Activated CD4-positive, CD25-positive, alpha-beta regulatory T cell (primary cell): ENCODE measurements around the gene TMEM176B.
"Not testable (repeated sequence)": the region's sequence is repeated elsewhere in the genome, so short reads cannot be mapped to it uniquely, and the experiment has no call there.

Source experiments
- DNase-seq, 4 experiments: peaks; one replicate each; lab custom pipeline; 2025; lab: John Stamatoyannopoulos, UW

The TMEM176B gene

GRCh38 chr7:150790416-150791075 is 9.6 kb downstream of the TMEM176B start:
- no peak for DNase-seq

DNA sequence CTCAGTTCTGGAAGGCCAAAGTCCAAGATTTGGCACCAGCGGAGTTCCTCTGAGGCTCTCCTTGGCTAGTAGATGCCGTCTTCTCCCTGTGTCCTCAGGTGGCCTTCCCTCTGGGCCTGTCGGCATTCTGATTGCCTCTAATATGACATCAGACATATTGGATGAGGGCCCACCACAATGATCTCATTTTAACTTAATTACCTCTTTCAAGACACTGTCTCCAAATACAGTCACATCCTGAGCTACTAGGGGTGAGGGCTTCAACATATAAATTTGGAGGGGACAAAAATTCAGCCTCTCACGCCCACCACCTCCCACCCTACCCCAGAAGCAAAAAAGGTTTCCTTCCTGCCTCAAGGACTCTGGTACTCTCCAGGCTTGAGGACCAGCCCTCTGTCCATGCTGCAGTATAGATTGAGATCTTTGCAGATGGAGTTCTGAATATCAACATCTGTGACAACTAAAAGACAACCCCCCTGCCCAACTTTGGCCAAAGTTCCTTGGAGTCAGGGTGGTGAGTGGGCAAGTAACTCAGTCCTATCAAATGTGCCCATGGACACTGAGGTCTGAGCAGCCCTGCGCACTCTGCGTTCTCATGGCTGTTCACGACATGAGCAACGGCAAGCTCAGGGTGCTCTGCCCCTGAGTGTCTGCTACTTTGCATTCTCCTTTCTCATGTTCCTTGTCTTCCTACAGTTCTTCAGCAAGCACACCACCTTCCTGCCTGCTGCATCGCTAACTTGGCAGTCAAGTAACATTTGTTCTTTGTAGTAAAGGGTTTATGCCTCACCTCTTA is 11.5 kb downstream of the TMEM176B start:
- no peak for DNase-seq

GRCh38 chr7:150787321-150788281 is 12.6 kb downstream of the TMEM176B start:
- no peak for DNase-seq

DNA sequence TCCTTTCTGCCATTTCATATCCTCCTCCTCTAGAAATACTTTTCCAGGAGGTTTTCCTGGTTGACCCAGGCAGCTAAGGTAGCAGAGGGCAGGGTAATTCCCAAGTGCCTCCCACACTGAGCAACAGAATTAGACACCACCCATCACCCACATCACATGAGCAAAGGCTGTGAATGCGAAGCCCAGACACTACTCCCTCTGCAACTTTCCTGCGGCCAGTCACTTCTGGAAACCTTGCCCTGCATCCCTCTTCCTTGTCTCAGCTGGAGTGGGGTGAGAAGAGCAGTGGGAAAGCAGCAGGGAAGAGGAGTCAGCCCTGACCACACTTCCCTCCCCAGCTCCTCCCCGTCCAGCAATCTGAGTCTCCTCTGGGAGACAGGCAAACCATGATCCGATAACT is 15.2 kb downstream of the TMEM176B start:
- no peak for DNase-seq

- no peak for DNase-seq
Observed at GRCh38 chr7:150784120-150784736, 15.9 kb downstream of the TMEM176B start.

GRCh38 chr7:150781961-150782360 is 18.2 kb downstream of the TMEM176B start:
- DNase-seq: no peak

- DNase-seq: no peak
Observed at GRCh38 chr7:150781103-150781502, 19.1 kb downstream of the TMEM176B start.

DNA sequence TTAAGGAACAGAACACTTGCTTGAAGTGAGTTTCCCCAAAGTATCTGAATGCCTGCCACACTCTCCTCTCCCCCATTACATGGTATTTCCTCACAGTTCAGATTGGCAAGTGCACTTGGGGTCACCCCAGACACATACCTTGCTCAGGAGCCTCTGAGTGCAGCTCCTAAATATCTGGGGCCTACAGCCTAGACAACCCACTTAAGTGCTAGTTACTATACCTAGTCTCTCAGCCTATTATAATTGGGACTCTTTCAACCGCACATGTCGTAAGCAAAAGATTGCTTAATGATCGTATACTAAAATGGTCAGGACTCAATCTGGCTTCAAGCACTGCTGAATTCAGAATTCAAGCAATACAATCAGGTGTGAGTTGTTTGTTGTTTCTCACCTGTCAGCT is 19.9 kb downstream of the TMEM176B start:
- no peak for DNase-seq

DNA sequence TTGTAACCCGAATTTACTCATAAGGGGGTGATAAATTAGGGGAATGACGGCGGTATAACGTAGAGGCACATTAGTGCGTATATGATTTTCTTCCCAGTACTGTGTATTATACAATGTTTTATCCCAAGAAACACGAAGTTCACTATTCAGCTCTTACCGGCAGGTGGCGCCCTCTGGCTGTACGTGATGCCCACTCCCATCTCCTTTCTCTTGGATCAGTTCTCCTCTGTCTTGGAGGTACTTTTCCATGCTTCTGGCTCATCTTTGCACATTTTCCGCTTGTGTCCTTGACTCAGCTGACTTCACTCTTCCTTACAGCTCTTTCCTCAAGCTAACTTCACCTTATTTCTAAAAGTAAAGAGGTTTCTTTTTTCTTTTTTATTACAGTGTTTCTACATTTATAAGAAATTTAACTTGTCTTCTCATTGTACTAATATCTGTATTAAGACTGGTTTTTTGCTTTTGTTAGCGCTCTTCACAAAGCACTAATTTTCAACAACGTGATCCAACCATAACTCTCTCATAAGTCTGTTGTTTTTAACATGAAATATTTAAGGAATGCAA is 21.3 kb downstream of the TMEM176B start:
- peak; percentile 34 to 66 (median 52) for DNase-seq

DNA sequence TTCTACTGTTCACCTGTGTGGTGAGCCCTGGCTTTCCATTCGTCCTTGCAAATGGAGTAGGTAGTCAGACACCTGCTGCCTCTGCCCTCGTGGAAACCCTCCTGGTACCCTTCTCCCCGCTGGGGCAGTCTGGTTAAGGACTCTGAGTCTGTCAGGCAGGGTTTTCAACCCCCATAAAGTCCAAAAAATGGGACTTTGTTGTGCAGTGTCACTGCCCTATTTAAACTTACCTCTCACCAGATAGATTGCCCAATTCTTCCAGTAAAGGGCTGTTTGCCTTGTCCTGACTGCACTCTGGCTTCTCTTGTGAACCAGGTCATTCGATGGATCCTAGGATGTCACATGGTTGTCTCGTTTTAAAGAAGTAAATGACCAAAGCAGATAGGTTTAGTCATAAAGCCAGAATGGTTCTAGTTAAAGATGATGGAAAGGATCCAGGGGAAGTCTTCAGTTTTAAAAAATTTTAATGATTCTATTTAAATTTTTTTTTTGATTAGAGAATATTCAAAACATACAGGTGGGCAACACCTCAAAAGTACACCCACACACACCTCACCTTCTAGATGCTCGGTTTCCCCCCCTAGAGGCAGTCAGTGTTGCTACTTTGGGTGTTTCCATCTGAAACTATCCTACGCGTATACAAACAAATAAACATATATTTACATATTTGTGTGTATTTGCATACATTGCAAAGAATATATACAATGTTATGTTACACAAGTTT is 22.0 kb downstream of the TMEM176B start:
- DNase-seq: no peak

- DNase-seq: not testable (repeated sequence)
Observed at GRCh38 chr7:150774131-150774530, 26.0 kb downstream of the TMEM176B start.

DNA sequence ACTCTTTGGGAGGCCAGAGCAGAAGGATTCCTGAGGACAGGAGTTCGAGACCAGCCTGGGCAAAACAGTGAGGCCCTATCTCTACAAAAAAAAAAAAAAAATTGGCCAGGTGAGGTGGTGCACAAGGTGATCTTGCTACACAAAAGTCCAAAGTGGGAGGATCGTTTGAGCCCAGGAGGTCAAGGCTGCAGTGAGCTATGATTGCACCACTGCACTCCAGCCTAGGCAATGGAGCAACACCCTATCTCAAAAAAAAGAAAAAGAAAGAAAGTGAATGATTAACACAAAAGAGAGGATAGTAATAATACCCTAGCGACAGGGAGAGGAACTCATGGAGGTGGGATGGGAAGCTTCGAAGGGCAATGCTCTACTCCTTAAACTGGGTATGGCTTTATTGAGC is 30.4 kb downstream of the TMEM176B start:
- no peak for DNase-seq

GRCh38 chr7:150766334-150766709 is 33.8 kb downstream of the TMEM176B start:
- no peak for DNase-seq

- DNase-seq: no peak
Observed at GRCh38 chr7:150759479-150759878, 40.7 kb downstream of the TMEM176B start.

GRCh38 chr7:150756858-150757257 is 43.3 kb downstream of the TMEM176B start:
- DNase-seq: no peak

GRCh38 chr7:150756166-150756565 is 44.0 kb downstream of the TMEM176B start:
- no peak for DNase-seq

GRCh38 chr7:150755473-150756099 is 44.6 kb downstream of the TMEM176B start:
- DNase-seq: peak in 2 of 4 experiments; percentile 43 to 46

DNA sequence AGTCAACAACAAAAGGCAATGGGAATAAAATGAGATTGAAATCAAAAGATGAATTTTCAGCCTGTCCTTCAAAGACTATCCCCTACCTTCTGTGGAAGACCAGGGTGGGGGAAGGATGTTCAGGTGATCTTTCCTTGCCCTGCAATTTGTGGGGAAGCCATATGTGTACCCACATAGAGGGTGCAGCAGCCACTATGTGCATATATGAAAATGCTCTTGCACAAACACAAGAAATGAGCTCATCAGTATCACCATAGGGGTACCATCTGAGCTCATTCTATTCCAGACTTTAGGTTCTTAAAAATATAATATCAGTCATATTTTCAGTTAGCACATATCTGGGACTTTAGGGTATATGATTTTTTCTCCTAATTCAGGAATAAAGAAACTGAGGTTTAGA is 45.2 kb downstream of the TMEM176B start:
- DNase-seq: no peak

DNA sequence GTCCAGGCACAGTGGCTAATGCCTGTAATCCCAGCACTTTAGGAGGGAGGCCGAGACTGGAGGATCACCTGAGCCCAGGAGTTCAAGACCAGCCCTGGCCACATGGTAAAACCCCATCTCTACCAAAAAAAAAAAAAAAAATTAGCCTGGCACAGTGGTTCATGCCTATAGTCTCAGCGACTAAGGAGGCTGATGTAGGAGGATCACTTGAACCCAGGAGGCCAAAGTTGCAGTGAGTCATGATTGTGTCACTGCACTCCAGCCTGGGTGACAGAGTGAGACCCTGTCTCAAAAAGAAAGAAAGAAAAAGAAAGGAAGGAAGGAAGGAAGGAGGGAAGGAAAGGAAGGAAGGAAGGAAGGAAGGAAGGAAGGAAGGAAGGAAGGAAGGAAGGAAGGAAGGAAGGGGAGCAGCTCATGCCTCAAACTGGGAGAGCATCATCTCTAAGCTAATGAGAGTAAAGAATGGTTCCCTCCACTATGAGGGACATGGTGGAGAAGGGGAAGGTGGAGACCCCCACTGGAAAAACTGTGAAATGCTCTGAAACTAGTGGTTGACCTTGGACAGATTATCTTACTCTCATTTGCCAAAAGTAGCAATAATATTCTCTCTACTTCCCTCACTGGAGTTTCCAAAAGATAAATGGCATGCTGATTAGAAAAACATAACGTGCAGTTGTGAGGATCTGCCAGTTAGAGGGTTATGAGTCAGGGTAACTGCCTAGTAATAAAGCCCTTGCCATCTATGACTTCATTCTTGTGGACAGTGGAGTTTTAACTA is 46.1 kb downstream of the TMEM176B start:
- no peak for DNase-seq

- no peak for DNase-seq
Observed at GRCh38 chr7:150753239-150753638, 46.9 kb downstream of the TMEM176B start.
